ENCODE measurements around the gene SLC9C1. TPM values are rescaled to one million over a fixed set of nuclear protein-coding genes. Genes with fewer than 3 reads are reported as not detected.

The SLC9C1 gene
- total and polyA plus RNA-seq, 7 donors = 0.01 to 0.32 (median 0.17) TPM; not detected in 2

DNA sequence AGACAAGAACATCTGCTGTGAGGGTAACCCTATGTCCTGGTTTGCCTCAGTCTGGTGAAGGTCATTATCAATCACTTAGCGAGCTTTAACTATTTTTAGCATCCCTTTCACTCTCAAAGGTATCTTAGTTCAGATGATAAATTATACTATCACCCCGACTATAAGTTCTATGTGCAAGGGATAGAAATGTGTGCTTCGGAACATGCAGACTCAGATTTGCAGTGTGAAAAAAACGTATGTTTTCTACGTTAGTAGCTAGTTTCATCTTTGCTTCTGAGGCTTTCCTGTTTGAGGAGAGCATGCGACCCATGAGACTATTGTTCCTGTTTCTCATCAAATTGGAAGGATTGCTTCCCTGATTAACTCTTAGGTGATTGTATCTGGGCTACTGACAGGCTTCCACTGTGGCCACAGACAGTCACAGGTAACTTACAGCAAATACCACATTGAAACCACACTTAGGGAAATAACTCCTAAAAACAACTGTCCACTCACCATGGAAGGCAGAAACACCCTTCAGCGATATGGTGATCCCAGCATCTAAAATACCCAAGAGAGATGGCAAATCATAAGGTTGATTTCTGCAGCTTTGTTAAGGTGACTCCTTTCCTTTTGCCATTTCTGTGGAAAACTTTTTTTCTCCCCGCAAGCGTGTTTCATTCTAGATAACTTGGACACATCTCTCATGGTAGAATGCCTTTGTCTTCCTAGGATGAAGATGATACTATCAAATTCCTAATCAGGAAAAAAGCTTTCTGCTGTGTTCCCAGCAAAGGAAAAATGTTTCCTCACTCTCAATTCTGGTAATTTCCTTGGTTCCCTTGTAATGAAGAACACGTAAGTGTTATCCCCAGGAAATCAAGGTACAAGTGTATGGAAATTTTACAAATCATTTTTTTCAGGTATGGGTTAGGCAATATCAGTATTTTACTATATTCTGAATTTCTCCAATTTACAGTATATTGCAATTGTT lies 166.2 kb downstream of the SLC9C1 start:
- no peaks in the 10 kb centered on the region for H3K9me3 ChIP-seq
- intact Hi-C loops (cut with DNase I) = no loop called here
- no peak overlapping the region for H3K4me3 ChIP-seq
- no peak overlapping the region for H3K27ac ChIP-seq
- H3K4me1 ChIP-seq = no peaks in the 10 kb centered on the region
- no peaks in the 10 kb centered on the region for H3K27me3 ChIP-seq (ENCODE audit: insufficient read depth in 3 of 3, low read length in 2 of 3)
- ATAC-seq (no peak), DNase-seq (no peak)
- no peaks in the 10 kb centered on the region for H3K36me3 ChIP-seq (ENCODE audit: insufficient read depth in 1 of 2, low read depth in 1 of 2)
- no peak for TF ChIP-seq CTCF (IDR thresholded peaks at IDR 0.05)
- WGBS, 3 donors = 64 to 69% (median 68%) methylated on average over 10 of the region's 10 CpGs

- H3K4me1 ChIP-seq = no peaks in the 10 kb centered on the region
- no peaks in the 10 kb centered on the region for H3K27me3 ChIP-seq (ENCODE audit: insufficient read depth in 3 of 3, low read length in 2 of 3)
- no peaks in the 10 kb centered on the region for H3K36me3 ChIP-seq (ENCODE audit: insufficient read depth in 1 of 2, low read depth in 1 of 2)
- DNase-seq = no peak
- TF ChIP-seq CTCF (IDR thresholded peaks at IDR 0.05) = no peak
- intact Hi-C loops (cut with DNase I) = no loop called here
- H3K4me3 ChIP-seq = no peak overlapping the region
- no peak for ATAC-seq
- no peaks in the 10 kb centered on the region for H3K9me3 ChIP-seq
- no peak overlapping the region for H3K27ac ChIP-seq
- WGBS, 3 donors = 64 to 81% (median 79%) methylated on average over 1 of the region's 1 CpG
Measured at GRCh38 chr3:112126511-112126911, 167.5 kb downstream of the SLC9C1 start.

GRCh38 chr3:112124907-112125607 lies 169.0 kb downstream of the SLC9C1 start:
- no peaks in the 10 kb centered on the region for H3K9me3 ChIP-seq
- intact Hi-C loops (cut with DNase I) = no loop called here
- no peaks in the 10 kb centered on the region for H3K36me3 ChIP-seq (ENCODE audit: insufficient read depth in 1 of 2, low read depth in 1 of 2)
- H3K4me1 ChIP-seq = no peaks in the 10 kb centered on the region
- WGBS, 3 donors = 35 to 56% (median 47%) methylated on average over 5 of the region's 5 CpGs
- ATAC-seq = no peak
- no peaks in the 10 kb centered on the region for H3K27me3 ChIP-seq (ENCODE audit: insufficient read depth in 3 of 3, low read length in 2 of 3)
- no peak overlapping the region for H3K4me3 ChIP-seq
- no peak overlapping the region for H3K27ac ChIP-seq
- no peak for DNase-seq
- TF ChIP-seq CTCF (IDR thresholded peaks at IDR 0.05) = no peak

DNA sequence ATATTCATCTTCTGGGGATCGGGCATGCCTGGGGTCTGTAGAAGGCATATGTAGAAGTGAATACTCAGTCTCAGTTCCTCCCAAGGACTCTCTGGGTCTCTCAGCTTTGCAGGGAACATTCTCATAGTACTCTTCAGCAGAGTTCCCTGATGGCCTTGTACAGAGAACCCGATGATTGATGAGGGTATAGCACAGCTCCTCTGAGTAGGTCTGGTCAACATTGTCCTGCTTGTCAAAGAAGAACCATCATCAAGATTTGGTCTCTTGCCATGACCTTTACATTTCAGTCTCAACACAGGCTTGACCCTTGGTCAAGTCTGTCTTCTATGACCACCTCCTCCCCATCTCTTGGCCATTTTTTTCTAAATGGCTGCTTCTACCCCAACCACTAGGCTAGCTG lies 170.5 kb downstream of the SLC9C1 start:
- no peak for ATAC-seq
- H3K4me1 ChIP-seq = no peaks in the 10 kb centered on the region
- H3K27me3 ChIP-seq (ENCODE audit: insufficient read depth in 3 of 3, low read length in 2 of 3) = no peaks in the 10 kb centered on the region
- H3K9me3 ChIP-seq = no peaks in the 10 kb centered on the region
- no peak overlapping the region for H3K27ac ChIP-seq
- WGBS, 3 donors = 88 to 100% (median 95%) methylated on average over 2 of the region's 2 CpGs
- DNase-seq = no peak
- H3K4me3 ChIP-seq = no peak overlapping the region
- TF ChIP-seq CTCF (IDR thresholded peaks at IDR 0.05) = no peak
- H3K36me3 ChIP-seq (ENCODE audit: insufficient read depth in 1 of 2, low read depth in 1 of 2) = no peaks in the 10 kb centered on the region
- intact Hi-C loops (cut with DNase I) = no loop called here
